Hepatic stellate cell (primary cell): ENCODE results near the gene MFRP.
A peak's percentile ranks its signal among the peaks of the same experiment; 100 is the strongest.

Source experiments
- DNase-seq: peaks from one replicate; pipeline ENCODE4 v3.0.0; 2011; ENCODE audit warnings: low spot score

MFRP gene

DNA sequence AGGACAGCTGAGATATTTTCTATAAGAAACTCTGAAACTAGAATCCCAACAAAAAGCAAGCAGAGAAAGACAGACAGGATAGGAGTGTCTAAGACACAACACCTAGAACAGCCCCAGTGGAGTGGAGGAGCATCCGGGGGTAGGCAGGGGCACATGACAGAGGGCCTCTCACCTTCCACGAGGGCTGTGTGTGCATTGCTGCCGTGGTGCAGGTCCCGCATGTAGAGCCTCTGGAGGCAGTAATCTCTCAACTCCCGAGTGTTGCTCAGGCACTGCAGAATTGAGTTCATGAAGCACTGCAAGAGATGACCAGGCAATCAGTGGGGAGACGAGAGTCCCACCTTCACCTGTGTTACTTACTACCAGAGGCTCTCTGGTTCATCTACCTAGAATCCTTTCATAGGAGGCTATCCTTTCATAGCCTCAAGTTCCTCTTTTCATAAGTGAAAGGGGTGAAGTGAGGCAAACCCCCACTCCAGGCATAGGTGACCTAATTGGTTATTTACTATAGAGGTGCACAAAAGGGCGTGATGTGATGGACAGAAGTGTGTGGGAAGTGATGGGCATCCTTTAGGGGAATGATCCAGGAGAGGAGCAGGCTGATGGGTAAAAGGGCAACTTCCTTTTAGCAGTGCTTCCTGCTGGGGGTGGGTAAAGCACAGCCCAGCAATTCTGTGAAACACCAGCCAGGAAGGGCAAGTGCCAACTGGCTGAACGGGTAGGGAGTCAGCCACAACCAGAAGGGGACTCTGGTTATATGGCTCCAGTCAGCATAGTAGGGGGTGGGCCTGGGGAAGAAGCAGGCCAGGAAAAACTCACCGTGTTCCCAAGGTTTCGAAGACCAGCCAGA is 13.1 kb upstream of the MFRP start:
- no peak for DNase-seq

GRCh38 chr11:119357074-119357473 is 10.6 kb upstream of the MFRP start:
- DNase-seq, result no peak

DNA sequence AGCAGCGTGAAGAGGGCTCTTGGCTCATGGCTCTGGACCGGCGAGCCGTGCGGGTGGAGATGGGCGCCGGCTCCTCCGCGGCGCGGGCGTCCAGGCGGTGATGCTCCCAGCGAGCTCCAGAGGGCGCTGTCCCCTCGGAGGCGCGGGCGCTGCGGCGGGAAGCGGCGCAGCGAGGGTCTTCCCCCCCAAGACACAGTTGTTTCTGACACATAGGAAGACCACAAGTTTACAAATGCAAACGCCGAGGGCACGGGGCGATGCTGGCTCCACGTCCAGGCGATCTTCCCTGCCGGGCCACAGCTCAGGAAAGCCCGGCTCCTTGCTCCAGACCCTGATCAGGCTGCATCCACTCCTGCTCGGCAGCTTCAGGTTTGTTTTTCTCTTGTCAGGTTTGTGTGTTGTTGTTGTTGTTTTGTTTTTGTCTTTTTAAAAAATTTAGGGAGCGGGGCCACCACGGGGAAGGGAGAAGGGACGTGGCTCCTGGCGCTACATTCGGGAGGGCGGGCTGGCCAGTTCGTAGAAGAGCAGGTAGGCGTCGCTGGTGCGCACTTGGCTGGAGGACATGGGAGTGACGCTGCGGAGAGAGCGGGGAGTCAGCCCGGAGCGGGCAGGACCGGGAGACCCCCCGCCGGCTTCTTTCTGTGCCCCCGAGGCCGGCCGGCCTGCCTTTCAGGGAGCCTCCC is 10.0 kb upstream of the MFRP start:
- DNase-seq, result peak; percentile 92

DNA sequence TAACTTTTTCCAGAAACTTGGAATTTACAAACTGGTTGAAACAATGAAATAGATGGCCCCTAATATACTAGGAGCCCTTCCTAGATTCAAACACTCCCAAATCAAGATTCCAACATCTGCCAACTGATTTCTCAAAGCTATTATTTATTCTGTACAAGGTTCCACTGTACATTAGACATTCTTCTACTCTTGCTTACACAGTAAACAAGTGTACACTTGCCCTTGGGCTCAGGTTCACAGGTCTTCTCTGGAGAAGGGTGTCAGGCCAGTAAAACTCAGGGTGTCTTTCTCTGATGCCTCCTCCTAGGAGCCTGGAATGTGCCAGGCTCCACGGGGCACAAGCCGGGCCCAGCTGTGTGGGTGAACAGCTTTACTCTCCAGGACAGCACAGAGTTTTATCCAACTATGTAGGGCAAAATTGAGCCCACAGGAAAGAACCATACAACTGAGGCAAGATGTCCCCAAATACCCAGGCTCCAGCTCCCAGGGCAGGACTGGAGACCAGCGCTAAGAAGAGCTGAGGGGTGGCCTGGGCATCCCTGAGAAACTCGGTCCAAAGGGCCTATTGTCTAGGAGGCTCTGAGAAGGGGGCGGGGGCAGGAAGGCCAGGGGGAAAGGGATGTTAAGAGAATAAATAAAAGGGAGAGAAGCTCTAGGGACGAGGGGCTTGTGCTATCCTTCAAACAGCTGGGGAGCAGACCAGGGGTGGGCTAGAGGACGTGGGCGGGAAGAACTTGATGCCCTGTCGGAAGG is 8.8 kb upstream of the MFRP start:
- DNase-seq, result no peak

DNA sequence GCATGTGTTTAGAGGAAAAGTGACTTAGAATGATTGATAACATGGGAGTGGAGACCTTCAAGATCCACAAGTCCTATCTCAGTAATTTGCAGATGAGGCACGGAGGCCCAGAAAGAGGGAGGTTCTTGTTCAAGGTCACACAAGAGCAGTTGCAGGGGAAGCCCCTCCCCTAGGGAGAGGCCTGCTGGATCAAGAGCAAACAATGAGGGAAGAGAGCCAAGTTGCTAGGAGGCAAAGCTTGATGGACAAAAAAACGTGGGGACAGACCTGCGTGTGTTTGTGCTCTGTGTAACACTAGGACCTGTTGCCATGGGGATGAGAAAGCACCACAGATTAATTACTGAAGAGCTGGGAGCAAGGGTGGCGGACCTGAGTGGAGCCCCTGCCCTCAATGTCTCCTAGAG is 6.4 kb upstream of the MFRP start:
- no peak for DNase-seq

DNA sequence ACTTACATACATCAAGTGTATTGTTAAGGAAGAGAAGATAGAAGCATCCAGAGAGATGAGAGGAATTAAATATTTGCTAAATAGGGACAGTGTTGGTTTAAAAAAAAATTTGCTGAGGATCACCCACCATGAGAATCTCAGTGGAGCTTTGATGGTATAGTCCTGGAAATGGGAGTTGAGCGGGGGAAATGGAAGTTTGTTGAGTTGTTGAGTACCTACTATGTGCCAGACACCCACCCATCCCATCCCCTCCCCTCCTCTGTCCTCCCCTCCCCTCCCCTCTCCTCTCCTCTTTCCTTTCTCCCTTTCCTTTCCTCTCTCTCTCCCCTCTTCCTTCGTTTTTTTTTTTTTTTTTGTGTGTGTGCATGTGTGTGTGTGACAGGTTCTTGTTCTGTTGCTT is 4.7 kb upstream of the MFRP start:
- no peak for DNase-seq

GRCh38 chr11:119350302-119350701 is 3.8 kb upstream of the MFRP start:
- DNase-seq, result no peak

DNA sequence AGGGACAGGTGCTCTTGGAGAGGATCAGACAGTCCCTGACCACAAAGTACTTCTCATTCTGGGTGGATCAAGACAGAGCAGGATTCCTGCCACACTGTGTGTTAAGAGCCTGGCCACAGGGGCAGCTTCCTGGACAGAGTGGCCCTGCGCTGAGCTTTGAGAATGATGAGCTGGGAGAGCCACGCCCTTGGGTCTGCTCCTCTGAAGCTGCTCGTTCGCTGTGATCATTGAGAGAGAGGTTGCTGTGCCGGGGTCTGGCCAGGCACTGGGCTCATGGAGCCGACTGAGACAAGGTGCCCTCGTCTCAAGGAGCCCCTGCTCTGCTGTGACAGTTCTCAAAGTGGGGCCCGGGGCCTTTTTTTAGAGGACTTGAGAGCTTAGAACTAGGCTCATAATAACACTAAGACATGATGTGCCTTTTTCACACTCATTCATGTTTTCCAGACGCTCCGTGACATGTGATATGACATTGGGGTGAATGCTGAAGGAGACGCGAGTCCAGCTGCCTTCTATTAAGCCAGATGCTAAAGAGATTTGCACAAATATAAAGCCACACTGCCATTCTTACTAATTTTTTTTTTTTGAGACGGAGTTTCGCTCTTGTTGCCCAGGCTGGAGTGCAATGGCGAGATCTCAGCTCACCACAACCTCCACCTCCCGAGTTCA is 1.6 kb upstream of the MFRP start:
- no peak for DNase-seq

DNA sequence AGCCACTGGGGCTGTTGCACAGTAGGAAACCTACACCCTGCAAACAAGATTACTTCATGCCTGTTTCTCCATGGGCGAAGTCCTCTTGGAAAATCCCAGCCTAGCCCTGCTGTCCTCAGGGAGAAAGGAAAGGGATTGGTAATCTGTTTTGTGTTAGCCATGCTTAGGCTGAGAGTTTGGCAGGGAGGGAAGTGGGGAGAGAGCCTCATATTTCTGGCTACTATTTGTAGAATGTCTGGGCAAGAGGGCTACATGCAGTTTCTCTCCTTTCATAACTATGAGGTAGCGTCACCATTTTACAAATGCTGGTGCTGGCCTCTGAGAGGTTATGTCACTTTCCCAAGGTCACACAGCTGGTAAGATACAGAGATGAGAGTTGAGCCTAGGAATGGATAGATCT is 737 bp upstream of the MFRP start:
- peak; percentile 51 for DNase-seq

DNA sequence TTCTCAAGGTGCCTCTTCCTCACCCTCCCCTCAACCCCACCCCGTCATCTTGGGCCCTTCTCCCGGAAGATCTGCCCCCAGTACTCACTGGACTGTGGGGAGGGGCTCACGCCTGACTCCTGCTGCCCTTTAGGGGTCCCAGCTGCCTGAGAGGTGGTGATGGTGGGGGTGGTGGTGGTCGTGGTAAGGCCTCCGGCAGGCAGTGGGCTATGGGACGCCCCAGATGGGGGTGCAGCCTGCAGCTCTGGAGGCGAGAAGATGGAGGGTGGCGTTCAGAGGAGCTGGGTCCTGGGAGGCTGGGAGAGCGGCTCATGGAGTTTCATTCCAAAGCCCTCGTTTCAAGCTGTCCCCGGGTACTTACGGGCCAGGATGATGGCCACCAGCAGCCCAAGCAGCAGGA is 820 bp downstream of the MFRP start:
- no peak for DNase-seq

DNA sequence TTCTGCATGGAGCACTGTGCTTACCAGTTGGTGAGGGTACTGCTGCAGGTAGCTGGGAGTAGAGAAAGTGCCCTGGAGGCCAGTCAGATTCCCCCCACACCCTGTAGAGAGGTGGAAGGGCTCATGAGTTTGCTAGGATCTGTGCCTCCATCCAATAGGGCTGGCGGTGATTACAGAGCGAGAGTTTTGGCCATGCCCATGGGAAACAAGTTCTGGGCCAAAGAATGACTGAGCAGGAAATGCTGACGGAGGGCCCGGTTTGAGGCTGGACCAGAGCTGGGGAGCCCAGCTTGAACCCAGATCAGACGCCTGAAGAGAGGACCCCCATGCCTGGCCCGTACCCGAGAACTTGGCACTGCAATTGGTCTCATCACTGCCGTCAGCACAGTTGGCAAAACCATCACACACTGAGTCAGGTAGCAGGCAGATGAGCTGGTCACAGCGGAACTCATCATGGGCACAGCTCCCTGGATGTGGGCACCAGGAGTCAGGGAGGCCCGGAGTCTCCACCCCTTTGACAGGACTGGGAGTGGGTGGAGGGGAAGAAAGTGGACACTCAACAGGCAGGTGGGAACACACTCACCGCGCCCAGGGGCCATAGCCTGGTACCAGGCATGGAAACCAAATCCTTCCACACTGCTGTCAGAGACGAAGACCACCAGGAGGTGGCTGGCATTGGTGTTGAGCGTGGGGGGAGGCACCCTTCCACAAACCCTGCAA is 2.1 kb downstream of the MFRP start:
- DNase-seq, result no peak

GRCh38 chr11:119343726-119344125 is 2.8 kb downstream of the MFRP start:
- no peak for DNase-seq

DNA sequence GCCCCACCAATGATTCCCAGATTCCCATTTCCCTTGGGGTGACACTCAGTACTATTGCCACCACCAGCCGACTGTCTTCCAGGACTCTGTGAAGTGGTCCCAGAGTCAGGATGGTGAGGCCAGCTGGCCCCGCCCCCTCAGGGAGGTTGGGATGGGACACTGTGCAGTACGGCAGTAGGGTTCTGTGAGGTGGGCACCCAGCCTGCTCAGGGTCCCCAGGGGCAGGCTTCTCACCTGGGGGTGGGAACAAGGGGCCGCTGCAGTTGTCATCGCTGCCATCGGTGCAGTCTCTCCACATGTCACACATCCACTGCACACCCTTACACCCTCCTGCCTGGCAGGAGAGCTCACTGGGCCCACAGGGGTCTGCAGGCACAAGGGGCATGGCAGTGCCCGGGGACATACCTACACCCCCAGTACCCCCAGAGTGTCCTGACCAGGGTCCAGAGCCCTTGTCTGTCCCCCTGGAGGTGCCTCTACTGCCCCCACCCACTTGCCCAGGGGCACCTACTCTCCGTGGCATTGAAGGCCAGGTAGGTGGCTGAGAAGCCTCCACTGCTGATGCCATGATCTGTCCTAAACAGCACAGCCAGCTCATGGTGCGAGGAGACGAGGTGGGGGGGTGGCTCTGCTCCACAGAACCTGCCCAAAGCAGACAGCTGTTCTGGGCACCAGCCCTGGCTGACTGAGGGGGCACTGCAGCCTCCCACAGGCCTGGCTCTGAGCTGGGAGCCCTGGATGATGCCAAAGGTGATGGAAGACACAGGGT is 4.0 kb downstream of the MFRP start:
- DNase-seq, result no peak

- DNase-seq, result no peak
Observed at GRCh38 chr11:119342023-119342300, 4.5 kb downstream of the MFRP start.

- no peak for DNase-seq
Observed at GRCh38 chr11:119341222-119342022, 5.1 kb downstream of the MFRP start.

- peak; percentile 86 for DNase-seq
Observed at GRCh38 chr11:119340335-119341221, 5.9 kb downstream of the MFRP start, which contains the start of gene C1QTNF5. Gene C1QTNF5, minus strand, starts transcription at chr11:119340883. Its CDS starts 486 bp downstream, at chr11:119340397.

- peak; percentile 88 for DNase-seq
Observed at GRCh38 chr11:119339589-119340334, 6.7 kb downstream of the MFRP start.

DNA sequence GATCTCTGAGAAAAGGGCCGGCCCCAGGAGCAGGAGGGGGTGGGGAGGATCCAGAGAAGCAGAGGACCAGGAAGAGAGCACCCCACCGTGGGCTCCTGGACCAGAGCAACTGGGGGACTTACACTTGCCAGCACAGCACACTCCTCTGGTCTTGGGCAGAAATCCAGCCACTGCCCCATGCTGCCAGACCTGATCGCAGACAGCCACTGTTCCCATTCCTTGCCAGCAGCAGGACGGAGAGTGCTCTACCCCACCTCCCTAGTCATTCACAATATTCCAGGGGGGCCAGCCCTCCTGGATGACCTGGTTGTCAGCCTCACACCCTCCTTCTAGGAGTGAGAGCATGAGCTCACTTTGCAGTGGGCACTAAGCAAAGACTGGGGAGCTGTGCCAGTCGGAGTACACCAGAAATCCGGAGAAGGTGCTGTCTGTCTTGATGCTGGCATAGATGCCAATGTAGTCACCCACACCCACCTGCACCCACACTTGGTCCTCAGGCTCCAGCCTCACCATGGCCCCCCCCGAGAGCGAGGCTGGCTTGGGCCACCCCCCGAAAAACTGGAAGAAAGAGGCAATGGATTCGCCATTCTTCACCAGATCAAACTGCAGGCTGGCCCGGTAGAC is 7.4 kb downstream of the MFRP start:
- DNase-seq, result no peak
